ACHN (cell line): Measurements from ENCODE around the gene RPS2.

Experiments
- DNase-seq: peaks from one replicate; pipeline ENCODE4 v3.0.0-alpha.2; 2015
- in situ Hi-C: cut with HindIII; loops from 2 replicates; pipeline ENCODE4 v1.10.0; 2017; ENCODE audit warnings: low sequenced_read_pairs, low pct_ligation_motif_present, low pct_unique_long_range_greater_than_20kb

The RPS2 gene

DNA sequence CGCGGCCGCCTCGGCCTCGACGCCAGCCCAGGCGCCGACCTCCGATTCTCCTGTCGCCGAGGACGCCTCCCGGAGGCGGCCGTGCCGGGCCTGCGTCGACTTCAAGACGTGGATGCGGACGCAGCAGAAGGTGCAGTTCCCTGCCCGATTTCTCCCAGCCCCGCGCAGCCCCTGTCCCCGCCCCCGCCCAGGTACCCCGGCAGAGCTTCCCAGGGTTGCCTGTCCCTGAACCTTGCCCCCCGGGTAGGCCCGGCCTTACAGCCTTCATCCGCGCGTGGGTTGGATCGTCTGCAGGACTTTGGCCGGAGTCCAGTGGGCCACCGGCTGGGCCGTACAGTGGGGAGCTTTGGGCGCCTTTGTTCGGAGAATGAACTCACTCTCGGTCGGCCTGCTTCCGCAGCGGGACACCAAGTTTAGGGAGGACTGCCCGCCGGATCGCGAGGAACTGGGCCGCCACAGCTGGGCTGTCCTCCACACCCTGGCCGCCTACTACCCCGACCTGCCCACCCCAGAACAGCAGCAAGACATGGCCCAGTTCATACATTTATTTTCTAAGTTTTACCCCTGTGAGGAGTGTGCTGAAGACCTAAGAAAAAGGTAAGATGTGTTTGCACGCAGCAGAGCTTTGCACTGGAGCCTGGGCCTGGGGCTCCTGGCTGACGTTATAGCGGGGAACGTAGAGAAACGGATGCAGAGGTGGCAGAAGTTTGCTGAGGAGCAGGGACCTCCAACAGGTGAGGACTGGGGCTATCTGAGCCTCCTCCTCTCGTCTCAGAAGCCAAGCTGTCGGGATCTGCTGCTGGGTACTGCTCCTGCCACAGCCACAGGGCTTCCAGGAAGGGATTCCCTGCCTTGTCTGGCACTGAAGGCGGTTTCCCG lies 20.0 kb upstream of the RPS2 start:
- DNase-seq: no peak
- in situ Hi-C loops: no loop called here

DNA sequence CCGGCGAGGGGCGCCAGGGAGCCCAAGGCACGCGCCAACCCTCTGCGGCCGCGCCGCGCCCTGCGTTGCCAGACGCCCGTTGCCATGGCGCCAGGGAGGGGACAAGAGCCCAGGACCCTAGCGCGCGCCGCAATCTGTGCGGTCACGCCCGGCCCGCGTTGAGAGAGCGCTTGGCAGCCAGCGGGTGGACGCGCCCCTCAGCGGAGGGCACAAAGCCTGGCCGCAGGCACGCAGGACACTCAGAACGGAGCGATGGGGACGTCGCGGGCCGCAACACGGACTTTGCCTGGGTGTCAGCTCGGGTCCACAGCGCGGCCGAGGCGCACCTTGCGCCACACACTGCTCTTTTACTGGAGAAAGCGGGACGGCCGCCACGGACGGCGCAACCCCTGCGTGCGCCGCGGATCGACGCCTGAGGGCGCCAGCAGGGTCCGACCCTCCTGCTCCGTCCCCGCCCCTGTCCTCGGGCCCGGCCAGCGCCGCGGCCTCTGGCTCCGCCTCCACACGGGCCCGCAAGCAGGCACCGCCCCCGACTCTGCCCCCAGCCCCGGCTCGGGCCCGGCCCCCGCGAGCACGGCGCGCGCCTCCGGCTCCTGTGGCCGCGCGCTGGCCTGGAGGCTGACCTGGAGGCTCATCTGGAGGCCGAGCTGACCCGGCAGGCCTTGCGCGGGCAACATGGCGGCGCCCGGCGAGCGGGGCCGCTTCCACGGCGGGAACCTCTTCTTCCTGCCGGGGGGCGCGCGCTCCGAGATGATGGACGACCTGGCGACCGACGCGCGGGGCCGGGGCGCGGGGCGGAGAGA lies 19.1 kb upstream of the RPS2 start, which contains the start of gene GFER:
Gene GFER (plus strand): TSS at position 650 of the 803 bp plus-strand sequence. CDS start 26 bp downstream, at position 676.
- peak; percentile 97 for DNase-seq
- in situ Hi-C loops: no loop called here

DNA sequence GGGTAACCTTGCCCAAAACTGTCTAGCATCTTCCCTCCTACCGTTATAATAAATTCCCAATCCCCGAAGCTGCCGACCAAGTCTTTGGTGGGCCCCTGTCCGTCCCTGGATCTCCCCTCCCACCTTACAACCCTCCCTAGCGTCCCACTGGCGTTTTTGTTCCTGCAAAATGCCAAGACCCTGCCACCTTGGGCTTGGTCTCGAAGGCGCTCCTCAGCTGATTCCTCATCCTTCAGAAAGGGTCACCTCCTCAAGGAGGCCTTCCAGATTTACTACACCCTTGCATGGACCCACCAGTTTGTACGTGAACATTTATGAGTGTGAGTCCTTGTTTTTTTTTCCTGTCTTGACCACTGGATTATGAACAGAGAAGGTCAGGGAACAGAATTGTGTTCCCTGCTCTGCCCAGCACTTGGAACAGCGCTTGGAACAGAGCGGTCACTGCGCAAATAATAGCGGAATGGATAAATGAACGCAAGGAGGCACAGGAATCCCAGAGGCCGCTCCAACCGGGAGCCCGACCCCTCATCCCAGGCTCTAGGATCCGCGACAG lies 18.4 kb upstream of the RPS2 start:
- in situ Hi-C loops: no loop called here
- no peak for DNase-seq

DNA sequence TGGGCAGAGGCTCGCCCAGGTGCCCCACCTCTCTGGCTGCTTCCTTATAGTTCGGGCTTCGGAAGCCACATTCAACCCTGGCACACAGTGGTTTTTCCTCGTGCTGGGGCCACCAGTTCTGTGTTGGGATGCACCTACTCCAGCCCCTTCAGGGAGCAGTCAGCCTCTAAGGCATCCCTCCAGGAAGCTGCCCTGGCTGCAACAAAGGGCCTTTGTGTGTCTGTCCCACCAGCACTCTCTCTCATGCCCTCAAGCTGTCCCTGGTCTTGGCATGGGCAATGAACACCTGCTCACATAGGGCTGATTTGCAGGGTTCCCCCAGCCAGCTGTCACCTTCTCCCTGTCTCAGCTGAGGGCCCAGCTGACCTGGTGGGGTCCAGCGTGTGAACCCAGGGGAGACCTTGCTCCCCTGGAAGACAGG lies 17.4 kb upstream of the RPS2 start:
- DNase-seq: no peak
- in situ Hi-C loops: no loop called here

DNA sequence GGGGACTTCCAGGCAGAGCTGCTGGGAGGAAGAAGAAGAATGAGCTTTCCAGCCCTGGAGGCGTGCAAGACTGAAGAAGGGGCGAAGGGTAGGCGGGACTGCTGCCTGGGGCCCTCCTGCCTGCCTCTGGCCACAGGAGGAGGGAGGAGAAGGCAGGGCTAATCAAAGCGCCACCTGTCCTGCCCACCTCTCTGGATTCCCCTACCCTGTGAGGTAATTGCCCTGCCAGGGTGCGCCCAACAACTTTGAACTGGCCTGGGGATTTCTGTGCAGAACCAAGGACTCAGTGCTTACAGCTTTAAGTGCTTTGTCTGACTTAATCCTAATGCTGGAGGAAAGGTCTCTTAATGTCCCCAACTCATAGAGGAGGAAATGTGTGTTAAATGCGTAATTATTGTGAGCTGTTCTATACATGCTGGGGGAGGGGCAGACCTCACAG lies 16.8 kb upstream of the RPS2 start, which contains the start of gene NOXO1:
Gene NOXO1 (minus strand): TSS at position 72 of the 439 bp plus-strand sequence. CDS start 290 bp downstream, outside the sequence.
- in situ Hi-C loops: no loop called here
- no peak for DNase-seq

DNA sequence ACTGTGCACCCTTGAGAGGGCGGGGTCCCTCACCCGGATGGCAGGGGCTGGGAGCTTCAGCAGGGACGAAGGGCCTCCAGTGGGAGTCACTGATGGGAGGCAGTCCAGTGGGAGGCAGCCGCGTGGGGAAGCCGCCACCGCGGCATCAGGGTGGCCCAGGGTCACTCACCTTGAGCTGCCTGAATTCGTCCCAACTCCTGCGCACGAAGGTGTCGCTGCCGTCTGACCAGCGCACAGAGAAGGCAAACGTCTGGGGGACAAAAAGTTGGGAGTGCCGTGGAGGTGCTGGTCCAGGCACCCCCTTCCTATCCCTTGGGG lies 16.1 kb upstream of the RPS2 start:
- in situ Hi-C loops: no loop called here
- DNase-seq: no peak

DNA sequence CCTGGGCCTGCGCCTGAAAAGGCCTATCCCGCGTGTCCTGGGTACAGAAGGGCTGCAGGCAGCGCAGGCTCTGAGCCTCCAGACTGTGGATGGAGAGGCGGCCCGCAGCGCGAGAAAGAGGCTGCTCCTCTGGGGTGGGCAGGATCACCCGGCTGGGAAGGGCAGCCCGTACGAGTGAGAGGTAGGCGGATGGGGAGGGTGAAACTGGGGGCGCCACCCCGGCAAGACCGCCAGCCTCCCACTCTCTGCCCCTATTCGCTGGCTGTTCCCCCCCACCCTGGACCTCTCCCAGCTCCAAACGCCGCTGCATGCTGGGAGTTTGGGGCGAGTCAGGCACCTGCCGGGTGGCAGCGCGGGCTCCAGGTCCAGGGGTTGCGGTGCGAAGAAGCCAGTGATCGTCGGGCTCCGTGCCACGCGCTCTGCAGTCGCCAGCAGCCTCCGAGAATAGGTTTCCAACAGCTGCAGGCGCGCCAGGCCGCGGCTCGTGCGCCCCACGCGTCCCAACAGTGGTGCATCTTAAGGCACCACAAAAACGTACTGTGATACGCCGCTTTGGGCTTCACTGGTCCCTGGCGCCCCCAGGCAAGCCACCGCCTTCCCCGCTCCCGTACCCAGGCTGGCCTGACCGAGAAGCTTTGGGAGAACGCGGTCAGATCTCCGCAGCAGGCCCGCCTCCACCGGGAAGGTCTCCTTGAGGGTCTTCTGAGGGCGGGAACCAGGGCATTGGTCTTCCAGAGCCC lies 15.6 kb upstream of the RPS2 start:
- in situ Hi-C loops: no loop called here
- DNase-seq: no peak

DNA sequence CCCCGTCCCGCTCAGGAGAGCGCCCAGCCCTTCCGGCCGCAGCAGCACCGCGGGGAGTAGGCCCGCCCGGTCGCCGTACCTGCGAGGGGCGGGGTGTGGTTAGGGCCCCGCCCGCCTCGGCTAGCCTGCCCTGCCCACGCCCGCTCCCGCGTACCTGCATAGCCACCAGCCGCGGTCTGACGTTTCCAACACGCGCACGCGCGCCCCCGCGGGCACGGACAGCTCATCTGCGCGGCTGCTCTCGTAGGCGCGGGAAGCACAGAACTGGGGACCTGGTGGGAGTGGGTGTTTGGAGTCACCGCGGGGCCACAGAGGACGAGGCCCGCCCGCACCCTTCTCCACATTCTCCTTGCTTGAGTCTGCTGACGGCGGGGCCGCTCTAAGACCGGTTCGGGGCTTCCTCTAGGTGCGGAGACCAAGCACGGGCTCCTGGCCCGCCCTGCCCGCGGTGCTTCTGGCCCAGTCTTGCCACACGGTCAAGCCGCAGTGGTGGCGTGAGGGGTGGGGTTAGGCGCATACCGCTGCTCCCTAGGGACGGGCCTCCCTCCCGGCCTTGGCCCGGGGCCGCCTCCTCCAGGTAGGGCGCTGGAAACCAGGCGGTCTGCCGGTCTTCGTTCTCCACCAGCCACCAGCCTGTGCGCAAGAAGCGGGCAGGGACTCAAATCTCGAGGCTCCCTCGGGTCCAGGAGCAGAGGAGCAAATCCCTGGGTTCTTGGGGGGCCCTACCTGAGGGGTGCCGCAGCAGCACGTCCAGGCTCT lies 14.8 kb upstream of the RPS2 start:
- DNase-seq: no peak

DNA sequence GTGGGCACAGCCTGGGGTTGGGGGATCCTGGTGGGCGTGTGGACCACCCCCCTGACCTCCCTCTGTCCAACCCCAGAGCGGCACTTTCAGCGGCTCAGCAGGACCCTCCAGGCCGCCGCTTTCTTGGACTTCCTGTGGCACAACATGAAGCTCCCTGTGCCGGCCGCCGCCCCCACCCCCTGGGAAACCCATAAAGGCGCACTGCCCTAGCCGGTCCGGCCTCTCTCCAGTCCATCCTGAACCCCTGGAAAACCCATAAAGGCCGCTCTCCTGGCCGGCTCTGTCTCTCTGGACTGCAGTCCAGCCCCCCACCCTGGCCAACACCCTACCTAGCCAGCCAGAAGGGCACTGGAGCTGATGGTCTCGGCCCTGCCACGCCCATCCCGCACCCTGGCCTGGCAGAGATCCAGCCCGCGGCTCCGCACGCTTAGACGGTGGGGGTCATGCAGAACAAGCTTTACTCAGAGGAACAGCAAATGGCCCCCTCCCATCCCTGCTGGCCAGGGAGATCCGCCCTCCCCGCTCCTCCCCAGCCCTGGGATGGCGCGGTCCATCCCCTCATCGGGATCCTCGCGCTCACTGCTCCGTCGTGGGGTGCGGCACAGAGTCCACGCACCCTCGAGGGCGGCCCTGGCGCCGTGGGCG lies 14.0 kb upstream of the RPS2 start:
- no peak for DNase-seq
- in situ Hi-C loops: no loop called here

More for the DNA sequence above, 14.8 kb upstream of the RPS2 start:
- in situ Hi-C loops: no loop called here

DNA sequence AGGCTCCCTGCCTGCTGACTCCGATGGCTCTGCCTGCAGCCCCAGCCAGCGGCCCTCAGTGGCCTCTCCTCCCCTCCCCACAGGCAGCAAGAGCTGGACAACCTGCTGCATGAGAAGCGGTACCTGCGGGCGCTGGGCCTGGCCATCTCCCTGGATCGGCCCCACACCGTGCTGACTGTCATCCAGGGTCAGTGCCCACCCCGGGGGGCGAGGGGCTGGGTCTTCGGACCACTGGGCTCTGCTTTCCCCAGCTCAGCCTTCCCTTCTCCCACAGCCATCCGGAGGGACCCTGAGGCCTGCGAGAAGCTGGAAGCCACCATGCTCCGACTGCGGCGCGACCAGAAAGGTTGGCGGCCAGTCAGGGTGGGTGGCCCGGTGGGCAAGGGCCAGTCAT lies 13.2 kb upstream of the RPS2 start:
- in situ Hi-C loops: no loop called here
- no peak for DNase-seq

DNA sequence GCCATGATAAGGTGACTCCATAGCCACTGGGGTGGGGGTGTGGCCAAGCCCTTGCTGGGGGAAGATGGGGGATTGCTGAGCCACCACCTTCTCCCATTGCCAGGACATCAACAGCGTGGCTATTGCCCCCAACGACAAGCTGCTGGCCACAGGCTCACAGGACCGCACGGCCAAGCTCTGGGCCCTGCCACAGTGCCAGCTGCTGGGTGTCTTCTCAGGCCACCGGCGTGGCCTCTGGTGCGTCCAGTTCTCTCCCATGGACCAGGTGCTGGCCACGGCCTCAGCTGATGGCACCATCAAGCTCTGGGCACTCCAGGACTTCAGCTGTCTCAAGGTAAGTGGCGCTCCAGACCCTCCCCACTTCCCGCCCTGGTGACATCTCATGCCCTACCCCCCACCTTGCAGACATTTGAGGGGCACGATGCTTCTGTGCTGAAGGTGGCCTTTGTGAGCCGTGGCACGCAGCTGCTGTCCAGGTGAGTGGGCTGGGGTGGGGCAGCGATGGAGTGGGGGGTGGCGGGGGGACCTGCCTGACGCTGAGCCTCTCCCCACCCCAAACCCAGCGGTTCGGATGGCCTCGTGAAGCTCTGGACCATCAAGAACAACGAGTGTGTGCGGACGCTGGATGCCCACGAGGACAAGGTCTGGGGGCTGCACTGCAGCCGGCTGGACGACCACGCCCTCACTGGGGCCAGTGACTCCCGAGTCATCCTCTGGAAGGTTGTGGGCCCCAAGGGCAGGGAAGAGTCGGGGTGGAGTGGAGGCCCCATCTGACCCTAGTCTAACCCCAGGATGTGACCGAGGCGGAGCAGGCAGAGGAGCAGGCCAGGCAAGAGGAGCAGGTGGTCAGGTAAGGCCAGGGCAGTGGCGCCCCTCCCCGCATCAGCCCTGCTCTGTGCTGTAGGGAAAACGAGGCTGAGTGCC lies 12.6 kb upstream of the RPS2 start:
- in situ Hi-C loops: no loop called here
- no peak for DNase-seq

DNA sequence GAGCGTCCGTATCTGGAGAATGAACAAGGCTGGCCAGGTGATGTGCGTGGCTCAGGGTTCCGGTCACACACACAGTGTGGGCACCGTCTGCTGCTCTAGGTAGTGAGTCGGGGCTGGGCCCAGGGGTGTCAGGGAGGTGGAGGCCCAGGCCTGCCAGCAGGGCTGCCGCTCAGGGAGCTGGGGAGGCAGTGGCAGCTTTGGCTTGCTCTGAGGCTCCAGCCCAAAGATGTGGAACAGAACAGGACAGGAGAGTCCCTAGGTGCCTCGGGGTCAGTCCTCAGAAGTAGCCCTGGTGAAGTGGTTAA lies 11.5 kb upstream of the RPS2 start:
- no peak for DNase-seq
- in situ Hi-C loops: no loop called here

DNA sequence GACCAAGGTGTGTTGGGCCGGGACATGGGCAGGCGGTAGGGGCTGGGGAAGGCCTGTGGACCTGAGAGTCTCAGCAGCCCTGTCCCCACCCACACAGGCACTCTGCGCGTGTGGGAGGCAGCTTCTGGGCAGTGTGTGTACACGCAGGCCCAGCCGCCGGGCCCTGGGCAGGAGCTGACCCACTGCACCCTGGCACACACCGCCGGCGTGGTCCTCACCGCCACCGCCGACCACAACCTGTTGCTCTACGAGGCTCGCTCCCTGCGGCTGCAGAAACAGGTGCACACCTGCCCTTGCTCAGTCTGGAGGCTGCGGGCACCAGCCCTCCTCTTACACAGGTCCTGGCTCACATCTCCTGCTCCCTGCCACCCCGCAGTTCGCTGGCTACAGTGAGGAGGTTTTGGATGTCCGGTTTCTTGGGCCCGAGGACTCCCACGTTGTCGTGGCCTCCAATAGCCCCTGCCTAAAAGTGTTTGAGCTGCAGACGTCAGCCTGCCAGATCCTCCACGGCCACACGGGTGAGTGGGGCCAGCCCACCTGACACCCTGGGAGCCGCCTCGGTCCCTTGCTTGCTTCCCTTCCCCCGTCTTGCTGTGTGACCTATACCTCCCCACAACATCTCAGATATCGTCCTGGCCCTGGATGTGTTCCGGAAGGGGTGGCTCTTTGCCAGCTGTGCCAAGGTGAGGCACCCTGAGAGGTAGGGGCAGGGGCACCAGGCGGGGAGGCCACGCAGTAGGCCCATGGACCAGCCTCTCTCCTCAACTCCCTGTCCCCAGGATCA lies 11.0 kb upstream of the RPS2 start:
- in situ Hi-C loops: no loop called here

DNA sequence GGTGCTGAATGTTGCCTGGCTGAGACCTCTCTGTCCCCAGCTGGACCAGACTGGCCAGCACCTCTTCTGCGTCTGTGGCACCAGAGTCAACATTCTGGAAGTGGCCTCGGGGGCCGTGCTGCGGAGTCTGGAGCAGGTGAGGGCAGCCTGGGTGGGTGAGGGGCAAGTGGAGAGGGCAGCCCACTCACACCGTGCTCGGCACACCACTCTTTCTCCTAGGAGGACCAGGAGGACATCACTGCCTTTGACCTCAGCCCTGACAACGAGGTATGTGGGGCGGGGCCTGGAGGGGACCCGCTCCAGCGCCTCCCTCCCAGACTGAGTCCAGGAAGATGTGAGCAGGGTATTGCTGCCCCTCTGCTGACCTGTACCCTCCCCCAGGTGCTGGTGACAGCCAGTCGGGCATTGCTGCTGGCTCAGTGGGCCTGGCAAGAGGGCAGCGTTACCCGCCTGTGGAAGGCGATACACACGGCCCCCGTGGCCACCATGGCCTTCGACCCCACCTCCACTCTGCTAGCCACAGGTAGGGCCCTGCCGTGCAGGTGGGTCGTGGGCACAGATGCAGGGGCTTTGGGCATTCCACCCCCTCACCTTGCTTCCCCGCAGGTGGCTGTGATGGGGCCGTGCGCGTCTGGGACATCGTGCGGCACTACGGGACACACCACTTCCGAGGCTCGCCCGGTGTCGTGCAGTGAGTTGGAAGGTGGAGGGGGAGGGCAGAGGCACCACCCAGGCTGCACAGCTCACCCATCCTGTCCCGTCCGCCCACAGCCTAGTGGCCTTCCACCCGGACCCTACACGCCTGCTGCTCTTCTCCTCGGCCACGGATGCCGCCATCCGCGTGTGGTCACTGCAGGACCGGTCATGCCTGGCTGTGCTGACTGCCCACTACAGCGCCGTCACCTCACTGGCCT lies 9.8 kb upstream of the RPS2 start:
- in situ Hi-C loops: no loop called here
- DNase-seq: no peak

More for the DNA sequence above, 11.0 kb upstream of the RPS2 start:
- DNase-seq: no peak

DNA sequence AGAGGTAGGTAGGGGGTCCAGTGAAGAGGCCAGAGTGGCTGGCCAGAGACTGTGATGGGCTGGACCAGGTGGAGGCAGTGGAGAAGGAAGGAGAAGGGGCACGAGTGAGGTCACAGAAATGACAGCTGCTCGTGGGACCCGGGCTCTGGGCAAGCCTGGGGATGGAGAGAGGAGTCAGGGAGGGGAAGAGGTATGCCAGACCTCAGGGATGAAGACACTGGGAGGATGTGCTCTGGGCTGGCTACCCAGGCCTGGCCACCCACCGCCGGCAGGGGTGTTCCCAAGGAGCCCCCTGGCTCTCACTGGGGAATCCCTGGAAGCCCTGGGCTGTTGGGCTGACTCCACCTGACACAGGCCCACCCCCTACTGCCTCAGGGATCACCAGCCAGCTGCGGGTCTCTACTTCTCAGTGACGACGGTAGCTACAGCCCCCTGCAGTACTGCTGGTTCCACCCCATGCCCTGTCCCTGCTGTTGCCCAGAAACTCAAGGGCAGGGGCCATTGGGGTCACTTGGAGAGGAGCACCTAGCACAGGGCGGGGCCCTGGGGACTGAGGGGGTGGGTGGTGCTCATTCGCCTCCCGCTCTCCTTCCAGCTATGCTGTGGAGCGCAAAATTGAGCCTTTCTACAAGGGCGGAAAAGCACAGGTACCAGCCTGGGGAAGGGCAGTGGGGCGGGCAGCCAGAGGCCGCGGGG lies 9.0 kb upstream of the RPS2 start:
- no peak for DNase-seq
- in situ Hi-C loops: no loop called here
